Stimulated activated CD8-positive, alpha-beta memory T cell treated with anti-CD3 and anti-CD28 coated beads, Interleukin-4, amount 100 ng/mL, for 24 hours (primary cell): Measurements from ENCODE around the gene PROM1.

Source experiments
- DNase-seq: peaks from one replicate; pipeline ENCODE4 v3.0.0-alpha.2; 2020; ENCODE audit warnings: low read depth

The PROM1 gene

GRCh38 chr4:15938640-15939039 lies 145.2 kb downstream of the PROM1 start, which contains the start of gene FGFBP1:
TSS of gene FGFBP1 (minus strand) at chr4:15938740. CDS start at chr4:15936632, 2,108 bp downstream.
- no peak for DNase-seq

GRCh38 chr4:15938182-15938581 lies 145.6 kb downstream of the PROM1 start:
- DNase-seq: no peak

- DNase-seq: no peak
Observed at GRCh38 chr4:15936495-15936894, 147.3 kb downstream of the PROM1 start.

- no peak for DNase-seq
Observed at GRCh38 chr4:15935504-15936402, 148.1 kb downstream of the PROM1 start.

- no peak for DNase-seq
Observed at GRCh38 chr4:15934259-15934658, 149.6 kb downstream of the PROM1 start.

DNA sequence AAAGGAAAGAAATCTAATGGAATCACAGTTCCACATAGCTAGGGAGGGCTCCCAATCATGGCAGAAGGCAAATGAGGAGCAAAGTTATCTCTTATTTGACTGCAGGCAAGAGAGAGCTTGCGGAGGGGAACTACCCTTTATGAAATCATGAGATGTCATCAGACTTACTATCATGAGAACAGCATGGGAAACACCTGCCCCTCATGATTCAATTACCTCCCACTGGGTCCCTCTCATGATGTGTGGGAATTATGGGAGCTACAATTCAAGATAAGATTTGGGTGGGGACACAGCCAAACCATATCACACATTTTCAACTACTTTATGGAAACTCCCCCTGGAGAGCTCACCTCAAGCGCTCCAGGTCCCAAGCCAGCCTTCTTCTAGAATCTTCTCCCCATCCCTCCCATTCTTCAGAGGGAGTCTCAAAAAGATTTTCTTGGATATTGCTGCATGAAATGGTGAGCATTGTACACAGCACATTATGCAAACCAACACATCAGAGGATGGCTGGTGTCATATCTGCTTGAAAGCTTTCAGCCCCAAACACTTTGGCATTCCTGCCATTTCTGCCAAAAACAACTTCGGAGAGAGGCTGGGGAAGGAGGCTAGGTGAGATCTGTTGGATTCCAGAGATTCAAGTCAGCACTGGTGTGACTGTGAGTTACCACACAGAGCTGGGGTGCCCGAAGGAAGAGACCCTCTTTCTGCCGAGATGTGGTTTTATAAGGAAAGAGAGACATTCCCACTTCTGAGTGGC lies 152.2 kb downstream of the PROM1 start:
- no peak for DNase-seq

- DNase-seq: no peak
Observed at GRCh38 chr4:15930314-15930713, 153.5 kb downstream of the PROM1 start.

DNA sequence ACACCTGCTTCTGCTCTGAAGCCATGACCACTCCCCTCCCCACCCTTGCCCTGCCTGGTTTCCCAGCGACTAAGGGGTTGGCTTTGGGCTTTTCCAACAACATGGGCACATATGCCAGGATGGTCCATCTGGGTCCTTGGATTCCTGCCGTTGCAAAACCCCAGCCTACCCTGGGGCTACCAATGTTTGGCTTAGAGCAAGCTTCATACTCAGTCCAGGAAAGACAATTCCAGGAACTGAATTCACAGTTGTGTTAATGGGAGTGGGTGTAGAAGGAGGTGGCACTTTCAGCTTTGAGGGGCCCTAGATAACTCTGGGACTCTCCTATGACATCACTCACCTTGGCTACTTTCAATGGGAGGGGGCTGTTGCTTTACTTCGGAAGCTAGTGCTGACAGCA lies 154.3 kb downstream of the PROM1 start:
- no peak for DNase-seq

- no peak for DNase-seq
Observed at GRCh38 chr4:15928883-15929282, 154.9 kb downstream of the PROM1 start.

DNA sequence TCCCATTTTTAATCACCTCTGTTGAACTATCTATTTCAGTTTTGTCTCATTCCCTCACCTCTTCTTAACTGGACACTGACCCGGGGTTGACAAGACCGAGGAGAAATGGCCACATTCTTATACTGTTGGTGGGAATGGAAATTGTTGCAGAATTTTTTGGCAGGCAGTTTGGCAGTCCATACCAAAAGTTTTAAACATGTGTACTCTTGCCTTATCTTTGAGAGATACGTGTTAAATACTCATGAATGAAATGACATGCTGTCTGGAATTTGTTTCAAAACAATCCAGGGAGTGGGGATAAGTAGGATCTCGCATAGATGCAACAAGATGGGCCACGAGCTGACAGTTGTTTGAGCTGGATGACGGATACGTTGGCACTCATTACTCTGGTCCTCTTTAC lies 157.3 kb downstream of the PROM1 start:
- DNase-seq: no peak

DNA sequence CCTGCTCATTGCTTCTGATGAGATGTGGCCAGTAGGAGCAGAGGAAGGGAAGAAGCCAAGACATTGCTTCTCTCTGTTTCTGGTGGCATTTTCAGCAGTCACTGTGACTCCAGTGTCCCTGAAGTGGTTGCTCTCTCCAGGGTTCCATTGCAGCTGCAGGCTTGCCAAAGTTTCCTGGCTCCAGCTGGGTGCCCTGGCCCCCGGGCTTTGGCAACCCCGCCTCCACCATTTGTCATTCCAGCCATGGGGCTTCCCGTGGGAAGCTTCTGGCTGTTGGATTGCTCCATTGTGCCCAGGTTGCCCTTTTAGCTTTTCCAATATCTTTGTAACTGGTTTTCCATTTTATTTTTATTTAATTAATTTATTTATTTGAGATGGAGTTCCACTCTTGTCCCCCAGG lies 158.0 kb downstream of the PROM1 start:
- DNase-seq: no peak

- DNase-seq: no peak
Observed at GRCh38 chr4:15921592-15921932, 162.3 kb downstream of the PROM1 start.

- DNase-seq: no peak
Observed at GRCh38 chr4:15920723-15921591, 162.9 kb downstream of the PROM1 start.

GRCh38 chr4:15918484-15919129 lies 165.2 kb downstream of the PROM1 start:
- DNase-seq: no peak
